LoVo (cell line): Measurements from ENCODE around the gene OR4D11.

Experiments
- DNase-seq: peaks from one replicate; pipeline ENCODE4 v3.0.0-alpha.2; 2016; ENCODE audit warnings: low spot score

Gene OR4D11

GRCh38 chr11:59548309-59548656, 44.9 kb downstream of the OR4D11 start:
- DNase-seq, result no peak

GRCh38 chr11:59550368-59550841, 47.0 kb downstream of the OR4D11 start:
- DNase-seq, result peak; percentile 88

DNA sequence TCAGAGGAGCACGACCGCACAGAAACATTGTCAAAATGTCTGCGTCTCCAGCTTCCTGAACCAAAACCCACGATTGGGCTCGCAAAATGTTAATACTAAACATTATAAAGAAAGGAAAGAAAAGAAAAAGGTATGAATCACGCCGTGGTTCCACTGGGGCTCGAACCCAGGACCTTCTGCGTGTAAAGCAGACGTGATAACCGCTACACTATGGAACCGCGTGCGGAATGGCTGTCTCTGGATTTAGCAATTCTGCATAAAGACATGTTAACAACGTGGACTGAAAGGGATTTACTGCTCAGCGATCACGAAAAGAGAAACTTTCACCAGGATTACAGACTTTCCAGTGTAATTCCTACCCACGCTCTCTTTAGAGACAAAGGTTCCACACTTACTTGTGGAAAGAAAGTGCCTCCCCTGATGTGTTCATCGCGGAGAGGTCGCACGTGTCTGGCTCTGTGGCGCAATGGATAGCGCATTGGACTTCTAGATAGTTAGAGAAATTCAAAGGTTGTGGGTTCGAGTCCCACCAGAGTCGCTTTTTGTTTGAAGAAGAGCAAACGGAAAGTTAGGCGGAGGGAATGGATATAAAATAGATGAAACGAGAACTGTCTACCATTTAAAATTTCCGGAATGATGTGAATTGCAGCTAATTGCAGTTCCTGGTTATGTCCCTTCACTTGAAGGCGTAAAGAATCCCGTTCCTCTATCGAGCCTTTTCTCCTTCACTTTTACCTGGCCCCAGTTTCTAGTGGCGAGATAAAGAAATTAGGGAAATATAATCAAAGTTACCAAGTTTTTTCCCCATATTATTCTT, 47.7 kb downstream of the OR4D11 start:
- peak; percentile 85 for DNase-seq

- DNase-seq, result peak; percentile 64
Measured at GRCh38 chr11:59551659-59552521, 48.5 kb downstream of the OR4D11 start.

DNA sequence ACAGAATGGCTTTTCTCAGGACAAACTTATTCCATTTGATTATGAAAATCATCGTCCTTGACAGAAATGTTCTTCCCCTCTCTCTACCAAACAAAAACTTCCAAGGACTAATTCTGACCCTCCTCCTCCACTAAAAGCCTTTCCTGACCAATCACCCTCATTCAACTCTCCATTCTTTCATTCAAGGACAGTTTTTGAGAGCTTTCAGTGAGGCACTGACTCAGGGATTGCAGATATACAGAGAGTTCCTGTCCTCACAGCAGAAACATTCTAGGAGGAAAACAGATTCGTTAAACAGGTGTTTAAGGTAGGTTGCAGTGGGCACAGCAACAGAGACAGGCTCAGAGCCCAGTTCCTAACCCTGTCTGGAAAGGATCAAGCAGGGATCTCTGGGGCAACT, 49.5 kb downstream of the OR4D11 start:
- DNase-seq, result no peak

DNA sequence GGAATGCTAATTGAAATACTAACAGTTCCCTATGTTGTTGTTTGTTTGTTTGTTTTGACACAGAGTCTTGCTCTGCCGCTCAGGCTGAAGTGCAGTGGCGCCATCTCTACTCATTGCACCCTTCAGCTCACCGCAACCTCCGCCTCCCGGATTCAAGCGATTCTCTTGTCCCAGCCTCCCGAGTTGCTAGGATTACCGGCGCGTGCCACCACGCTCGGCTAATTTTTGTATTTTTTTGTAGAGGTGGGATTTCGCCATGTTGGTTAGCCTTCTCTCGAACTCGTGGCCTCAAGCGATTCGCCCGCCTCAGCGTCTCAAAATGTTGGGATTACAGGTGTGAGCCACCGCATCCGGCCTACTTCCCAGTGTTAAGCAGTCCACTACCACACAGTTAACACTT, 49.9 kb downstream of the OR4D11 start:
- DNase-seq, result no peak
